HG02943 (cell line): Measurements from ENCODE around the gene CACNA1C.

Source experiments
- ATAC-seq: cut with Tn5 transposase; IDR thresholded peaks from one replicate; pipeline ENCODE4 v1.9.1; 2021; ENCODE audit warnings: mild to moderate bottlenecking, low read depth, moderate library complexity; ENCODE audit not compliant: unreplicated experiment

Gene CACNA1C

GRCh38 chr12:2136901-2137300, 84.1 kb downstream of the CACNA1C start:
- no peak for ATAC-seq

- ATAC-seq, result no peak
Measured at GRCh38 chr12:2137711-2138110, 84.9 kb downstream of the CACNA1C start.

GRCh38 chr12:2138294-2138693, 85.5 kb downstream of the CACNA1C start:
- ATAC-seq, result no peak

- no peak for ATAC-seq
Measured at GRCh38 chr12:2138871-2139308, 86.1 kb downstream of the CACNA1C start.

- ATAC-seq, result no peak
Measured at GRCh38 chr12:2139651-2140050, 86.9 kb downstream of the CACNA1C start.

DNA sequence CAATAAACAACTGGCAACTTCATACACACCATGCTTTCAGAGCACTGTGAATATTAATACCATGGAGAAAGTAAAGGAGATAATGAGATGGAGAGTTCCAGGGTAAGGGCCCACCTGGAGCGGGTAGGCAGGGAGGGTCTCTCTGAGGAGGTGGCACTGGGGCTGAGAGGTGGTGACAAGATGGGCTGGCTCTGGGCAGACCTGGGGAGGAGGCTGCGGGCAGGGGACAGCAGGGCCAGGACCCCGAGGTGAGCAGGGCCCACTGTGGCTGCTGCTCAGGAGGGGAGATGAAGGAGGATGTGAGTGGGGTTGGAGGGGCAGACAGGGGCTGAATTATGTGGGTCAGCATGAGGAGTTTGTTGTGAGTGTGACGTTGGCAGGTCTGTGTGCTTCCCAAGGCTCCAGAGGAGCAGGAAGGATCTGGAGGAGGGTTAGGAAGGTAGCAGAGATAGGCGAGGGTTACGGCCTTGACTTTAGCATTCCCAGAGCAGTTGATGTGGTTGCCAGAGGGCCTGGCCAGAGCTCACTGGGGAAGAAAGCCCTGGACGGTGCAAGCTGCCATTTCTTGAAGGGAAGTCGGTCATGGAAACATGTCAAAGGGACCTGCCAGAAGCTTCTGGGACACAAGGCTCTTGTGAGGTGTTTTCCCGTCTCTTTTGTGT, 88.2 kb downstream of the CACNA1C start:
- no peak for ATAC-seq

GRCh38 chr12:2142068-2142467, 89.3 kb downstream of the CACNA1C start:
- no peak for ATAC-seq

GRCh38 chr12:2144951-2145350, 92.2 kb downstream of the CACNA1C start:
- no peak for ATAC-seq

DNA sequence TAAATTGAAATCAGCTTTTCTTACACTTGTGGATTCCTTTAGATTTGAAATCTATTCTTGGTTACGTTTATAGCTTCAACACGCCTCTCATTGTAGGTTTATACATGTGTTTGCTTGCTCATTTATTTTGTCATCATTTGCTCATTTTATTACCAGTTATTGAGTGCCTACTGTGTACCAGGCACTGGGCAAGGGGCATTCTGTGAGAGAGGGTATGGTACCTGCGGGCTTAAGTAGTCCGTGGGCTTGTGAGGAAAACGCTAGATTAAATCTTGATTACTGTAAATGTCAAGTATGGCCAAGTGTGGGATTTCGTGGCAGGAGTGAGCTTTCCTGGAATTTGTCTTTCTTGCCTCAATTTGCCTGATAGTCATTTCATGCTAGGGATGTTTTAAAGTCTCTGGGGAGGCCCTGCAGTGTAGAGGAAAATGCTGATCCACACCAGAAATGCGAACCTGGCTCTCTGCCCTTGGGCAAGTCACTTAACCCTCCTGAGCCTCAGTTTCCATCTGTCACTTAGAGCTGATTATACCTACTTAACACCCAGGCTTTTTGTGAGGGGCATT, 92.7 kb downstream of the CACNA1C start:
- ATAC-seq, result no peak

- ATAC-seq, result no peak
Measured at GRCh38 chr12:2147335-2147734, 94.5 kb downstream of the CACNA1C start.

DNA sequence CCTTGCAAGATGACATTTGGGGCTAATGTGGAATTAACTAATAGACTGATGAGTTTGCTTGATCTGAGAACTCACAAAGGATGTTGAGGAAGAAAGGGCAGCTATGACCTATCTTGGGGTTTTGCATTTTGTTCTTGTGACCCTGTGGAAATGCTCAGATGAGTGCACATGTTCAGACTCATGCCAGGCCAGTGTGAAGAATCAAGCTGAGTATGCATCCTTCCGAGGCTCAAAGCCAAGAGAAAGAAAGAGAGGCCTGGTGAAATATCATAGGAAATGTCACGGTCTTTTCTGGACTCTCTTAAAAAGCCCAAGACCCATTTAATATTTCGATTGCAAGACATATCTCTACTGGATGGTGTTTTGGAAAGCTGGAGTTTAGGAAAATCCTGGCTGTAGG, 96.3 kb downstream of the CACNA1C start:
- ATAC-seq, result no peak

DNA sequence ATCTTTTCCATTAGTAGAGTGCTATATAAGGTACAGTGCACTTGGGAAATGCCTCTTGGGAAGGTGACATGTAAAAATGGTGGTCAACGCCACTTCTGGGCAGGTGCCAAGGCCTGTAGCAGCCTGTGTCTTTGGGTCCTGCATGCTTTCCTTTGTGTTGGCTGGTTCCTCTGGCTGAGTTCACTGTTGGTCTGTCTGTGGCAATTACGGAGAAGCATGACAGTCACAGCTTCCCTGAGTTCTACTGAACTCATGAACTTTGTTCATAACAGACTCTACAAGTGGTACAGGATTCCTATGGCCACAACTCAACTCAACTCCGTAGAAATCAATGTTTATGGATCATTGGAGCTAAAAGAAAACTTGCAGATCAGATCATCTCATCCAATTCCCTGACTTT, 98.0 kb downstream of the CACNA1C start:
- no peak for ATAC-seq

DNA sequence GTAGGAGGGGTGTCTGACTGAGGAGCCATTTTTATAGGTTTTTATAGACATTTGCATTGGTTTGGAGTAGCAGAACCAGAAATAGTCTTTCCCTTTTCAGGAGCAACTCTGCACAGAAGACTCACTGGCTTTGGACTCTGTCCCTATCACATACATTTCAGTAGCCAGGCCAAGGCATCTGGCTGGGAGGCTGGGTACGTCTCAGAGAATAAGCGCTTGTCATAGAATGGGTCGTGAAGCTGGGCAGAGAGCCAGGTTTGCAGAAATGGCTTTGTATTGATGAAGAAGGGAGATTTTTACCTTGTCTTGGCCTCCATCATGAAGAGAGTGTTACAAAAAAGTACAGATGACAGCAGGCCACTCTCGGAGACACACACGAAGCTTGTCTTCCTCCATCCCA, 98.6 kb downstream of the CACNA1C start:
- ATAC-seq, result no peak

GRCh38 chr12:2152134-2152533, 99.3 kb downstream of the CACNA1C start:
- no peak for ATAC-seq

DNA sequence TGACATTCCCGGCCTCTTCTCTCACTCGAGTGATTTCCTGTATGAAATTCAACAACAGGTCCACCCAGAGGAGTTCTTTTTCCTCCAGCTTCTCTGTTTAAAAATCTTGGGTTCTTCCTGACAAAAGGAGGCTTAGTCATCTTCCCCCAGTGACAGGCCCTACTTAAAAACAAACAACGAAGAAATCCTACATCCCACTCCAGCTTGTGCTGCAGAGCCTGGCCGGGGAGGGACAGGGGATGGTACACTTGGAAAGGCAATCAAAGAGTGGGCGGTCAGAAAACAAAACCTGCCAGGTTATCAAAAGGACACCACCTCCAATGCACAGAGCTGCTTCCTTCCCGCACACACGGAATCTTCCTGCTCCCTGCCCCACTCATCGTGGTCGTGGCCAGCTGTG, 101.3 kb downstream of the CACNA1C start:
- no peak for ATAC-seq

- ATAC-seq, result no peak
Measured at GRCh38 chr12:2154521-2154920, 101.7 kb downstream of the CACNA1C start.

DNA sequence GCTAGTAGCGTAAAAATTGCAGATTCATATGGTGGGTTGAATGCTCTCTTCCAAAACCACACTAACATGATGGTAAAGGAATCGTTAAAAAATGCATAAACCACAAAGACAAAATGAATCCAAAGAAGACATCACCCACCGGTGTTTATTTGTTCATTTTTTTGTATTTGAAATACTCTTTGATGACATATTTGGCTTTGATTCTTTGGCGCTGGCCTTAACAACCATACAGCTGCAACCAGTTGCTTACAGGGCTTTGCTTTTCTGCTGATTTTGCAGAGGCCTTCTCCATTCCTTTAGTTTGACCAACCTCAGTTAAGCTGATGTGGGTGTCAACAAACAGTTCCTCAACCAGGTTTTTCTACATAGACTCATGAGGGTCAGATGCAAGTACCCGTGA, 103.5 kb downstream of the CACNA1C start:
- ATAC-seq, result no peak

GRCh38 chr12:2160043-2160442, 107.3 kb downstream of the CACNA1C start:
- ATAC-seq, result no peak

DNA sequence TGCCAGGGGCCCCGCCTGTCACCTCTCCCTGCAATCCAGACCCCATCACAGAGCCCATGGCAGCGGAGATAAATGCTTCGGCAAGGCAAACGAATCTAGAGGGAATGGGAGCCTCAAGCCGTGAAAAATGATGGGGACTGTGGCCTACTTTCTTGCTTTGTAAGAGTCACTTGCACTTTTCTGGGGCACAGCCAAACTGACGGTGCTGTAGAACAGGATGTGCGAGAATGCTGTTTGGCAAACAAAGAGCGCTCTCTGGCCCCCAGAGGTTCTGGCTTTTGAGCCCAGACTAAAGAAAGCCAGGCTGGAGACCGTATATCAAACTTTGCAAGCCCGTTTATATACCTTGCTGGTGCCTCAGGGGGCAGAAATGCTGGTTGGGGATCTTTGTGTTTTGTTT, 108.7 kb downstream of the CACNA1C start:
- no peak for ATAC-seq

GRCh38 chr12:2163177-2163941, 110.6 kb downstream of the CACNA1C start:
- no peak for ATAC-seq

GRCh38 chr12:2165021-2165420, 112.2 kb downstream of the CACNA1C start:
- no peak for ATAC-seq

GRCh38 chr12:2165927-2166326, 113.1 kb downstream of the CACNA1C start:
- no peak for ATAC-seq
